Measurements from ENCODE around the gene USP44.
"Not testable (repeated sequence)": the region's sequence is repeated elsewhere in the genome, so short reads cannot be mapped to it uniquely, and the experiment has no call there.

The USP44 gene

GRCh38 chr12:95551305-95551704 lies at the start of gene USP44:
Gene USP44, minus strand, starts transcription at chr12:95551476. Its CDS starts 17,220 bp downstream, at chr12:95534256.
- DNase-seq = no peak

- no peak for DNase-seq
Observed at GRCh38 chr12:95600567-95600966, 49.3 kb upstream of the USP44 start.

GRCh38 chr12:95599880-95600279 lies 48.6 kb upstream of the USP44 start:
- no peak for DNase-seq

- DNase-seq = no peak
Observed at GRCh38 chr12:95594136-95594535, 42.9 kb upstream of the USP44 start.

GRCh38 chr12:95593266-95593871 lies 42.1 kb upstream of the USP44 start:
- DNase-seq = peak; percentile 65

- DNase-seq = no peak
Observed at GRCh38 chr12:95591731-95592130, 40.5 kb upstream of the USP44 start.

- DNase-seq = peak; percentile 29
Observed at GRCh38 chr12:95590775-95591174, 39.5 kb upstream of the USP44 start.

GRCh38 chr12:95583933-95584332 lies 32.7 kb upstream of the USP44 start:
- DNase-seq = no peak

- DNase-seq = peak; percentile 61
Observed at GRCh38 chr12:95582230-95583058, 31.2 kb upstream of the USP44 start.

GRCh38 chr12:95577820-95578219 lies 26.5 kb upstream of the USP44 start:
- no peak for DNase-seq

- peak; percentile 49 for DNase-seq
Observed at GRCh38 chr12:95574799-95575452, 23.6 kb upstream of the USP44 start.

- no peak for DNase-seq
Observed at GRCh38 chr12:95573951-95574576, 22.8 kb upstream of the USP44 start.

GRCh38 chr12:95571369-95571768 lies 20.1 kb upstream of the USP44 start:
- no peak for DNase-seq

- not testable (repeated sequence) for DNase-seq
Observed at GRCh38 chr12:95568045-95568444, 16.8 kb upstream of the USP44 start.

- no peak for DNase-seq
Observed at GRCh38 chr12:95557625-95558024, 6.3 kb upstream of the USP44 start.

- DNase-seq = no peak
Observed at GRCh38 chr12:95554532-95555071, 3.3 kb upstream of the USP44 start.

GRCh38 chr12:95553197-95553943 lies 2.1 kb upstream of the USP44 start:
- DNase-seq = no peak

GRCh38 chr12:95551913-95552516 lies 739 bp upstream of the USP44 start:
- DNase-seq = no peak

GRCh38 chr12:95549392-95550084 lies 1.7 kb downstream of the USP44 start:
- no peak for DNase-seq

GRCh38 chr12:95548539-95549391 lies 2.5 kb downstream of the USP44 start:
- DNase-seq = peak; percentile 19

All from NCI-H1092 treated with DMSO at 0.1 percent for 48 hours (cell line).